PC-9 (cell line): ENCODE data around the gene STPG3. TPM values are rescaled to one million over a fixed set of nuclear protein-coding genes. Genes with fewer than 3 reads are reported as not detected.

Experiments used
- BruUV-seq: library from RNA; stranded (reverse); fragments of 400-500 nt; replicated peaks from 2 replicates; lab custom pipeline; 2021; lab: Mats Ljungman, UMichigan
- CTCF ChIA-PET: fragments of 300-600 bp; sonication (Branson Sonifier 250); formaldehyde crosslinking; loops from one replicate; lab custom pipeline; 2022; ENCODE audit warnings: antibody characterized with exemption; lab: Charles Lee
- POLR2A ChIA-PET: fragments of 300-600 bp; sonication (Branson Sonifier 250); formaldehyde crosslinking; loops from one replicate; lab custom pipeline; 2022; ENCODE audit warnings: antibody characterized with exemption; ENCODE audit not compliant: unreplicated experiment; lab: Charles Lee
- DNase-seq, 2 experiments: peaks; one replicate each; pipeline versions ENCODE4 v3.0.0 to v3.0.0-alpha.2; 2015 to 2022; ENCODE audit warnings: mixed read lengths in 1 of 2
- H2AFZ ChIP-seq: fragments of 200-600 bp; sonication (generic); 2 replicates; pipeline ENCODE4 v1.8.1; 2017; ENCODE audit warnings: antibody characterized with exemption
- H3F3A ChIP-seq: fragments of 200-600 bp; sonication (generic); 2 replicates; pipeline ENCODE4 v1.8.1; 2017; ENCODE audit warnings: antibody characterized with exemption, mild to moderate bottlenecking, low read depth; ENCODE audit not compliant: insufficient read depth
- H3K27ac ChIP-seq: fragments of 200-600 bp; sonication (generic); 2 replicates; pipeline ENCODE4 v1.6.1; 2016; ENCODE audit warnings: mixed run types
- H3K27me3 ChIP-seq: fragments of 200-600 bp; sonication (generic); 2 replicates; pipeline ENCODE4 v1.6.1; 2016; ENCODE audit warnings: low read depth, mixed run types; ENCODE audit not compliant: insufficient read depth
- H3K36me3 ChIP-seq: fragments of 200-600 bp; sonication (generic); 2 replicates; pipeline ENCODE4 v1.6.1; 2016; ENCODE audit warnings: low read depth, mixed run types
- H3K4me1 ChIP-seq: fragments of 200-600 bp; sonication (generic); replicated peaks from 2 replicates; pipeline ENCODE4 v1.6.1; 2016; ENCODE audit warnings: mixed run types; ENCODE audit not compliant: insufficient read depth
- H3K4me2 ChIP-seq: fragments of 200-600 bp; sonication (generic); 2 replicates; pipeline ENCODE4 v1.6.1; 2017; ENCODE audit warnings: mixed run types
- H3K4me3 ChIP-seq: fragments of 200-600 bp; sonication (generic); 2 replicates; pipeline ENCODE4 v1.6.1; 2016; ENCODE audit warnings: mixed run types
- H3K79me2 ChIP-seq: fragments of 200-600 bp; sonication (generic); 2 replicates; pipeline ENCODE4 v1.6.1; 2017; ENCODE audit warnings: low read depth, mixed run types
- H3K9me2 ChIP-seq: fragments of 200-600 bp; sonication (generic); 2 replicates; pipeline ENCODE4 v1.8.1; 2017; ENCODE audit warnings: mild to moderate bottlenecking; ENCODE audit not compliant: insufficient read depth
- H3K9me3 ChIP-seq: fragments of 200-600 bp; sonication (generic); 2 replicates; pipeline ENCODE4 v1.8.1; 2016; ENCODE audit warnings: low read depth; ENCODE audit not compliant: insufficient read depth
- H4K20me1 ChIP-seq: fragments of 200-600 bp; sonication (generic); 2 replicates; pipeline ENCODE4 v1.8.1; 2017; ENCODE audit not compliant: insufficient read depth
- EZH2 ChIP-seq: fragments of 200-600 bp; sonication (generic); IDR thresholded peaks from 2 replicates; pipeline ENCODE4 v1.8.0; 2017; ENCODE audit warnings: antibody characterized with exemption, low read depth
- intact Hi-C: fragments of 100-400 bp; cut with micrococcal nuclease; formaldehyde crosslinking; loops from one replicate; pipeline ENCODE4 v1.10.0; 2022; ENCODE audit not compliant: unreplicated experiment
- total RNA-seq: library from RNA; stranded (reverse); gene quantifications from 2 replicates; pipeline ENCODE4 v1.2.3, GENCODE V29; 2021
- TF ChIP-seq, protein P1 (sequence below): fragments of 200-600 bp; sonication (generic); conservative IDR thresholded peaks from 2 replicates; pipeline ENCODE4 v1.6.1; 2017; ENCODE audit warnings: mixed run types, antibody characterized with exemption, mild to moderate bottlenecking, moderate library complexity

STPG3 gene
- total RNA-seq, 1 experiment from 2014 or later = 0.46 TPM

GRCh38 chr9:137234758-137235423 lies 16.2 kb upstream of the STPG3 start:
- TF ChIP-seq, protein P1, sequence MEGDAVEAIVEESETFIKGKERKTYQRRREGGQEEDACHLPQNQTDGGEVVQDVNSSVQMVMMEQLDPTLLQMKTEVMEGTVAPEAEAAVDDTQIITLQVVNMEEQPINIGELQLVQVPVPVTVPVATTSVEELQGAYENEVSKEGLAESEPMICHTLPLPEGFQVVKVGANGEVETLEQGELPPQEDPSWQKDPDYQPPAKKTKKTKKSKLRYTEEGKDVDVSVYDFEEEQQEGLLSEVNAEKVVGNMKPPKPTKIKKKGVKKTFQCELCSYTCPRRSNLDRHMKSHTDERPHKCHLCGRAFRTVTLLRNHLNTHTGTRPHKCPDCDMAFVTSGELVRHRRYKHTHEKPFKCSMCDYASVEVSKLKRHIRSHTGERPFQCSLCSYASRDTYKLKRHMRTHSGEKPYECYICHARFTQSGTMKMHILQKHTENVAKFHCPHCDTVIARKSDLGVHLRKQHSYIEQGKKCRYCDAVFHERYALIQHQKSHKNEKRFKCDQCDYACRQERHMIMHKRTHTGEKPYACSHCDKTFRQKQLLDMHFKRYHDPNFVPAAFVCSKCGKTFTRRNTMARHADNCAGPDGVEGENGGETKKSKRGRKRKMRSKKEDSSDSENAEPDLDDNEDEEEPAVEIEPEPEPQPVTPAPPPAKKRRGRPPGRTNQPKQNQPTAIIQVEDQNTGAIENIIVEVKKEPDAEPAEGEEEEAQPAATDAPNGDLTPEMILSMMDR = no peak
- no peak for TF ChIP-seq EZH2
- intact Hi-C loops = no loop called here
- CTCF ChIA-PET = interaction anchor here (0.7 kb wide), 1 partner anchor 109 kb away, joined by 4 read pairs; no protein-coding TSS in a partner anchor

DNA sequence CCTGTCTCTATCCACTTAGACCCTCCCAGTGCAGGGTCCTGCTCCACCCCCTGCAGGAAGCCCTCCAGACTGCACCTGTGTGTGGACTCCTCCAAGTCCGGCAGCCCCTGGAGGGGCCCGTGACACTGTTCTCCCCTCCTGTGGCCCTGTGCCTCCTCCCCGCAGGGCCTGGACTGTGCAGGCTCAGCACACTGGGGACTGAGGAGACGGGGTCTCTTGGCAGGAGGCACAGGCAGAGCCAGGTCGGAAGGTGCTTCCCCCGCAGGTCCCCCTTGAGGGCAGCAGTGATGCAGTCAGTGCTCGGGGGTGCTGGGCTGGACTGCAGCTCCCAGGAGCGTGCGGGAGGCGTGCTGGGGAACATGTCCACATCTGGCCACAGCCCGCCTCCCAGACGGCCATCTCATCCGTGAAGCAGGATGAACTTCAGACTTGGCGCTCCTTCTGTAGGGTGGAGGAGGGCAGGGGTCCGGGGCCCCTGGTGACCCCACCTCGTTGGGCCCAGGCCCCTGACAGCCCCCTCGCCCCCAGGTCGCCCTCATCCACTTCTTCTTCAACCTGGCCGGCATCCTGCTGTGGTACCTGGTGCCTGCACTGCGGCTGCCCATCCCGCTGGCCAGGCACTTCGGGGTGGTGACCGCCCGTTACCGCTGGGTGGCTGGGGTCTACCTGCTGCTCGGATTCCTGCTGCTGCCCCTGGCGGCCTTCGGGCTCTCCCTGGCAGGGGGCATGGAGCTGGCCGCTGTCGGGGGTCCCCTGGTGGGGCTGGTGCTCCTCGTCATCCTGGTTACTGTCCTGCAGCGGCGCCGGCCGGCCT lies 15.5 kb upstream of the STPG3 start:
- Histone ChIP-seq H3K4me1 (peaks cover 25% of the 10 kb centered on the region), H3K79me2 (peaks cover 30% of the 10 kb centered on the region), H3K9me2 (no peaks in the 10 kb centered on the region), H2AFZ (no peak overlapping the region), H3K27me3 (no peaks in the 10 kb centered on the region), H3K36me3 (no peaks in the 10 kb centered on the region), H3K27ac (no peak overlapping the region), H3K9me3 (no peaks in the 10 kb centered on the region), H3K4me2 (no peak overlapping the region), H4K20me1 (no peaks in the 10 kb centered on the region; the same call in 1 of the 2 replicates), H3F3A (peaks cover 8% of the 10 kb centered on the region), H3K4me3 (no peak overlapping the region)
- ChIA-PET POLR2A (interaction anchor here (0.6 to 0.8 kb wide), 2 partner anchors 12 to 106 kb away, joined by 3 to 7 read pairs; no protein-coding TSS in a partner anchor), CTCF (interaction anchor here (0.6 to 1.8 kb wide), 7 partner anchors 21 to 189 kb away, joined by 3 to 10 read pairs (median 6); partner anchors contain the start of gene TOR4A)
- no peak for DNase-seq
- TF ChIP-seq, protein P1 = no peak
- no peak for TF ChIP-seq EZH2
- no TSS peak for BruUV-seq
- intact Hi-C loops = no loop called here

More at GRCh38 chr9:137234758-137235423, 16.2 kb upstream of the STPG3 start:
- Histone ChIP-seq H3F3A (peaks cover 2% of the 10 kb centered on the region), H3K9me3 (no peaks in the 10 kb centered on the region), H4K20me1 (no peaks in the 10 kb centered on the region; the same call in 1 of the 2 replicates), H3K9me2 (no peaks in the 10 kb centered on the region), H3K36me3 (no peaks in the 10 kb centered on the region), H3K4me2 (no peak overlapping the region), H3K27me3 (no peaks in the 10 kb centered on the region), H3K27ac (no peak overlapping the region), H3K79me2 (peaks cover 28% of the 10 kb centered on the region), H3K4me1 (peaks cover 25% of the 10 kb centered on the region), H3K4me3 (no peak overlapping the region), H2AFZ (no peak overlapping the region)
- BruUV-seq = no TSS peak
- no peak for DNase-seq
- POLR2A ChIA-PET = no interaction called here

DNA sequence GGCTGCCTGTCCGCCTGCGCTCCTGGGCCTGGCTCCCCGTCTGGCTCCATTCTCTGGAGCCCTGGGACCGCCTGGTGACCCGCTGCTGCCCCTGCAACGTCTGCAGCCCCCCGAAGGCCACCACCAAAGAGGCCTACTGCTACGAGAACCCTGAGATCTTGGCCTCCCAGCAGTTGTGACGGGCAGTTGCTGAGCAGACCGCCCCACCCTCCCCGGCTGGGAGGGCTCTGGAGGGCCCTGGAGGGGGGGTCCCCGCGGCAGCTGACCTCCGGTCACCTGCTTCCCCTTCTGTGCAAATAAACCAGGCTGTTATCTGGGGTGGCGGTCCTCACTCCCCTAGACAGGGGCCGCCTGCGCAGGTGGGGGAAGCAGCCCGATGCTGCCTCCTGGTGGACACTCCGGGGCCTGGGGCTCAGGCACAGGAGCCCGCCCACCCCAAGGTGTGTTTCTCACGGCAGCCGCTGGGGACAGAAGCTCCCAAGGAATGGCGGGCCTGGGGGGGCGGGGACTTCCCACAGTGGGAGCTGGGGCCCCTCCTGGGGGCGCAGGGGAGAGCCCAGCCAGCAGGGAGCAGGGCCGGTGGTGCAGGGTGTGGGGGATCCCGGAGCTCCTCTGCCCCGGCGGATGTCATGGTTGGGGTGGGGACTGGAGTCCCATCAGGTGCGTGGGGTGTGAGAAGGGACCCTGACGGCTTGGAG lies 14.7 kb upstream of the STPG3 start:
- no peak overlapping the region for H2AFZ ChIP-seq
- peaks cover 25% of the 10 kb centered on the region for H3K4me1 ChIP-seq
- no peaks in the 10 kb centered on the region for H3K36me3 ChIP-seq
- intact Hi-C loops = no loop called here
- BruUV-seq = no TSS peak
- H3K4me2 ChIP-seq = no peak overlapping the region
- H3K27me3 ChIP-seq = no peaks in the 10 kb centered on the region
- peaks cover 8% of the 10 kb centered on the region for H3F3A ChIP-seq
- no peak for TF ChIP-seq EZH2
- TF ChIP-seq, protein P1 = peak; percentile 97
- H3K9me2 ChIP-seq = no peaks in the 10 kb centered on the region
- no peaks in the 10 kb centered on the region for H3K9me3 ChIP-seq
- no peak overlapping the region for H3K4me3 ChIP-seq
- peaks cover 30% of the 10 kb centered on the region for H3K79me2 ChIP-seq
- no peak overlapping the region for H3K27ac ChIP-seq
- peak; percentile 58 to 88 for DNase-seq
- CTCF ChIA-PET = interaction anchor here (0.6 to 1.8 kb wide), 23 partner anchors 9 to 459 kb away, joined by 3 to 13 read pairs (median 4); partner anchors contain the start of genes NELFB, RNF224, TOR4A and TPRN
- H4K20me1 ChIP-seq = no peaks in the 10 kb centered on the region; the same call in 1 of the 2 replicates
- POLR2A ChIA-PET = interaction anchor here (0.6 to 0.8 kb wide), 7 partner anchors 13 to 479 kb away, joined by 3 to 15 read pairs (median 4); partner anchors contain the start of gene NRARP
